SK-N-SH (cell line): ENCODE measurements around the gene DENND5A.

Experiments
- CTCF ChIP-seq: fragments of 200-600 bp; sonication (generic); IDR thresholded peaks from 2 replicates; pipeline ENCODE4 v1.6.1; 2017; ENCODE audit warnings: antibody characterized with exemption, mild to moderate bottlenecking, moderate library complexity
- FOXM1 ChIP-seq: IDR thresholded peaks from 2 replicates; pipeline ENCODE4 v1.4.0; 2012; ENCODE audit warnings: low read depth, mild to moderate bottlenecking
- PBX3 ChIP-seq: IDR thresholded peaks from 2 replicates; pipeline ENCODE4; 2012

GRCh38 chr11:9249252-9249651 is 15.9 kb downstream of the DENND5A start:
- TF ChIP-seq CTCF: no peak
- no peak for TF ChIP-seq PBX3
- TF ChIP-seq FOXM1: no peak
